GM18505 (cell line): ENCODE measurements around the gene GLUD1.

Source experiments
- ATAC-seq: cut with Tn5 transposase; IDR thresholded peaks from one replicate; pipeline ENCODE4 v1.9.1; 2021; ENCODE audit not compliant: unreplicated experiment
- POLR2A ChIP-seq: IDR thresholded peaks from 4 replicates; pipeline ENCODE4 v1.6.1; 2011; ENCODE audit warnings: borderline replicate concordance; ENCODE audit not compliant: insufficient read depth, insufficient read length; ENCODE audit errors: extremely low read depth

The GLUD1 gene

GRCh38 chr10:87000491-87000890 lies 94.2 kb downstream of the GLUD1 start:
- TF ChIP-seq POLR2A, result no peak
- no peak for ATAC-seq
